SK-N-SH (cell line): ENCODE data around the gene EMP2. TPM values are rescaled to one million over a fixed set of nuclear protein-coding genes. Genes with fewer than 3 reads are reported as not detected.

Experiments
- CTCF ChIA-PET: fragments of 300-600, 350-600 bp; formaldehyde crosslinking; extraction: SDS; loops from one replicate; lab custom pipeline; 2021; lab: Yijun Ruan, JAX
- POLR2A ChIA-PET: fragments of 350-600 bp; sonication (Branson Sonifier 250); formaldehyde crosslinking; extraction: SDS; loops from one replicate; lab custom pipeline; 2020; ENCODE audit warnings: antibody characterized with exemption, inconsistent platforms; lab: Yijun Ruan, JAX
- DNase-seq: peaks from one replicate; pipeline ENCODE4 v3.0.0; 2012
- H2AFZ ChIP-seq: fragments of 200-600 bp; sonication (generic); 2 replicates; pipeline ENCODE4 v1.8.1; 2016; ENCODE audit warnings: antibody characterized with exemption, mild to moderate bottlenecking, low read depth
- H3F3A ChIP-seq: fragments of 200-600 bp; sonication (generic); replicated peaks from 2 replicates; pipeline ENCODE3; 2016; ENCODE audit warnings: antibody characterized with exemption, mild to moderate bottlenecking; ENCODE audit not compliant: insufficient read depth
- H3K27ac ChIP-seq, 2 experiments: fragments of 200-500 bp in 1 of 2; fragments of 200-600 bp in 1 of 2; sonication (Bioruptor generic) in 1 of 2; sonication (generic), shearing (Covaris generic) in 1 of 2; 2 replicates each; pipeline versions ENCODE4 v1.5.1 to v1.6.1; 2014 to 2016; ENCODE audit warnings: low read depth in 2 of 2, inconsistent platforms in 1 of 2, low read length in 1 of 2, mild to moderate bottlenecking in 1 of 2, mixed read lengths in 1 of 2
- H3K27me3 ChIP-seq: fragments of 200-600 bp; sonication (generic), shearing (Covaris generic); 2 replicates; pipeline ENCODE4 v1.6.1; 2016; ENCODE audit warnings: mixed run types; ENCODE audit not compliant: insufficient read depth
- H3K36me3 ChIP-seq, 2 experiments: fragments of 200-500 bp in 1 of 2; fragments of 200-600 bp in 1 of 2; sonication (Bioruptor generic) in 1 of 2; sonication (generic) in 1 of 2; replicated peaks in 1 of 2; 2 replicates each; pipeline versions ENCODE3 to v1.5.1; 2014 to 2016; ENCODE audit warnings: low read length in 1 of 2, mild to moderate bottlenecking in 1 of 2; ENCODE audit not compliant: insufficient read depth in 2 of 2, control insufficient read depth in 1 of 2
- H3K4me1 ChIP-seq, 2 experiments: fragments of 200-500 bp in 1 of 2; fragments of 200-600 bp in 1 of 2; sonication (Bioruptor generic) in 1 of 2; sonication (generic), shearing (Covaris generic) in 1 of 2; 2 replicates each; pipeline versions ENCODE4 v1.5.1 to v1.6.1; 2014 to 2016; ENCODE audit warnings: low read depth in 1 of 2, low read length in 1 of 2, mixed run types in 1 of 2; ENCODE audit not compliant: insufficient read depth in 2 of 2, control insufficient read depth in 1 of 2
- H3K4me2 ChIP-seq: fragments of 200-600 bp; sonication (generic), shearing (Covaris generic); 2 replicates; pipeline ENCODE4 v1.6.1; 2017; ENCODE audit warnings: mixed run types
- H3K4me3 ChIP-seq, 2 experiments: fragments of 200-500 bp in 1 of 2; fragments of 200-600 bp in 1 of 2; sonication (Bioruptor generic) in 1 of 2; sonication (generic), shearing (Covaris generic) in 1 of 2; 2 replicates each; pipeline versions ENCODE4 v1.5.1 to v1.8.1; 2014 to 2016; ENCODE audit warnings: low read depth in 2 of 2, inconsistent platforms in 1 of 2, low read length in 1 of 2, mild to moderate bottlenecking in 1 of 2, mixed read lengths in 1 of 2, moderate library complexity in 1 of 2
- H3K79me2 ChIP-seq: fragments of 200-600 bp; sonication (generic); 2 replicates; pipeline ENCODE4 v1.8.1; 2017; ENCODE audit warnings: mild to moderate bottlenecking; ENCODE audit not compliant: insufficient read depth
- H3K9ac ChIP-seq: fragments of 200-600 bp; sonication (generic); 2 replicates; pipeline ENCODE4 v1.6.1; 2017; ENCODE audit warnings: mixed run types
- H3K9me2 ChIP-seq: fragments of 200-600 bp; sonication (generic); 2 replicates; pipeline ENCODE4 v1.6.1; 2017; ENCODE audit warnings: mixed run types
- H3K9me3 ChIP-seq: fragments of 200-600 bp; sonication (generic); 2 replicates; pipeline ENCODE4 v1.6.1; 2017; ENCODE audit warnings: mixed run types, mild to moderate bottlenecking, moderate library complexity
- H4K20me1 ChIP-seq: fragments of 200-600 bp; sonication (generic); 2 replicates; pipeline ENCODE4 v1.6.1; 2017; ENCODE audit warnings: mild to moderate bottlenecking, mixed run types; ENCODE audit not compliant: insufficient read depth
- EP300 ChIP-seq, 2 experiments: IDR thresholded peaks; 2 replicates each; pipeline versions ENCODE4 v1.4.0 to v1.6.1; 2012; ENCODE audit warnings: borderline replicate concordance in 1 of 2, low read depth in 1 of 2, low read length in 1 of 2
- FOSL2 ChIP-seq: IDR thresholded peaks from 2 replicates; pipeline ENCODE4 v1.4.0; 2012; ENCODE audit warnings: low read depth, mild to moderate bottlenecking, moderate library complexity, borderline replicate concordance
- FOXJ3 ChIP-seq: sonication (generic); formaldehyde crosslinking; IDR thresholded peaks from 2 replicates; pipeline ENCODE4 v1.5.1; 2020; ENCODE audit warnings: mild to moderate bottlenecking, missing genetic modification reagents
- GABPA ChIP-seq: IDR thresholded peaks from 2 replicates; pipeline ENCODE4 v1.4.0; 2012; ENCODE audit warnings: low read depth, mild to moderate bottlenecking
- GATA2 ChIP-seq: sonication (generic); formaldehyde crosslinking; IDR thresholded peaks from 2 replicates; pipeline ENCODE4 v1.5.0; 2020; ENCODE audit warnings: mild to moderate bottlenecking, missing genetic modification reagents
- JUND ChIP-seq: IDR thresholded peaks from 2 replicates; pipeline ENCODE4 v1.4.0; 2012
- NFIC ChIP-seq: IDR thresholded peaks from 2 replicates; pipeline ENCODE4 v1.4.0; 2012; ENCODE audit warnings: borderline replicate concordance
- NRF1 ChIP-seq: IDR thresholded peaks from 2 replicates; pipeline ENCODE4 v1.6.1; 2012; ENCODE audit warnings: low read depth, mild to moderate bottlenecking, low read length
- POLR2AphosphoS5 ChIP-seq: IDR thresholded peaks from 2 replicates; pipeline ENCODE4 v1.6.1; 2012; ENCODE audit warnings: low read depth, low read length
- RFX5 ChIP-seq: IDR thresholded peaks from 2 replicates; pipeline ENCODE4 v1.6.1; 2012; ENCODE audit warnings: mild to moderate bottlenecking, improper control_type of control experiment, low read length
- RXRA ChIP-seq: IDR thresholded peaks from 2 replicates; pipeline ENCODE4 v1.4.0; 2012; ENCODE audit warnings: low read depth, mild to moderate bottlenecking, borderline replicate concordance
- TCF12 ChIP-seq: IDR thresholded peaks from 2 replicates; pipeline ENCODE4 v1.4.0; 2012
- USF2 ChIP-seq: fragments of 150-350 bp; IDR thresholded peaks from 2 replicates; pipeline ENCODE4 v1.6.1; 2017; ENCODE audit warnings: antibody characterized with exemption, low read length, low read depth, borderline replicate concordance
- YY1 ChIP-seq: IDR thresholded peaks from 2 replicates; pipeline ENCODE4 v1.4.0; 2012; ENCODE audit warnings: low read depth, mild to moderate bottlenecking
- whole genome bisulfite sequencing: methylation state at CpG from one replicate; pipeline ENCODE4 v1.1.6; 2017; ENCODE audit warnings: low lambda C conversion rate; 5-methylcytosine and 5-hydroxymethylcytosine counted together
- polyA plus RNA-seq, 3 experiments: library from polyadenylated mRNA; depleted of rRNA; stranded (reverse); fragments of >200 nt; gene quantifications; 2 replicates each; pipeline ENCODE4 v1.2.3, GENCODE V29; 2012
- TF ChIP-seq, protein P1 (sequence below): IDR thresholded peaks from 2 replicates; pipeline ENCODE4 v1.4.0; 2012; ENCODE audit warnings: low read depth, borderline replicate concordance

EMP2 gene
- polyA plus RNA-seq, 1 of the 3 experiments (the other 2 are of a cell fraction), result 4.3 TPM

- Histone ChIP-seq H3K9me3 (no peaks in the 10 kb centered on the region), H3K4me2 (no peak overlapping the region), H3K4me3 (no peak overlapping the region), H3F3A (no peaks in the 10 kb centered on the region), H3K9ac (no peak overlapping the region), H3K27me3 (no peaks in the 10 kb centered on the region), H2AFZ (no peak overlapping the region), H4K20me1 (no peaks in the 10 kb centered on the region), H3K4me1 (peaks cover 0 to 2% of the 10 kb centered on the region in 2 experiments; a peak in 1 of 4 replicates), H3K9me2 (no peaks in the 10 kb centered on the region), H3K36me3 (no peaks in the 10 kb centered on the region), H3K79me2 (no peaks in the 10 kb centered on the region), H3K27ac (no peak overlapping the region)
- WGBS, result 85% methylated on average over 8 of the region's 8 CpGs
- no peak for TF ChIP-seq JUND
- no peak for TF ChIP-seq FOXJ3 (CRISPR knock-in tag)
- no peak for TF ChIP-seq USF2
- no peak for TF ChIP-seq GATA2
- TF ChIP-seq NFIC, result no peak
- no peak for TF ChIP-seq EP300 (IDR thresholded peaks at IDR 0.05; ENCODE audit: borderline replicate concordance in 1 of 2, low read depth in 1 of 2, low read length in 1 of 2)
- no peak for TF ChIP-seq TCF12
- no peak for TF ChIP-seq GABPA
- no peak for TF ChIP-seq FOSL2
- no peak for TF ChIP-seq POLR2AphosphoS5
- TF ChIP-seq, protein P1, sequence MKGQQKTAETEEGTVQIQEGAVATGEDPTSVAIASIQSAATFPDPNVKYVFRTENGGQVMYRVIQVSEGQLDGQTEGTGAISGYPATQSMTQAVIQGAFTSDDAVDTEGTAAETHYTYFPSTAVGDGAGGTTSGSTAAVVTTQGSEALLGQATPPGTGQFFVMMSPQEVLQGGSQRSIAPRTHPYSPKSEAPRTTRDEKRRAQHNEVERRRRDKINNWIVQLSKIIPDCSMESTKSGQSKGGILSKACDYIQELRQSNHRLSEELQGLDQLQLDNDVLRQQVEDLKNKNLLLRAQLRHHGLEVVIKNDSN, result no peak
- no peak for TF ChIP-seq YY1
- TF ChIP-seq NRF1, result no peak
- no peak for TF ChIP-seq RXRA
- TF ChIP-seq RFX5, result no peak
- no peak for DNase-seq
- ChIA-PET POLR2A (no interaction called here), CTCF (interaction anchor here (1.3 kb wide), 1 partner anchor 61 kb away, joined by 3 read pairs; no protein-coding TSS in a partner anchor)
Measured at GRCh38 chr16:10539236-10539635, 41.2 kb downstream of the EMP2 start.

DNA sequence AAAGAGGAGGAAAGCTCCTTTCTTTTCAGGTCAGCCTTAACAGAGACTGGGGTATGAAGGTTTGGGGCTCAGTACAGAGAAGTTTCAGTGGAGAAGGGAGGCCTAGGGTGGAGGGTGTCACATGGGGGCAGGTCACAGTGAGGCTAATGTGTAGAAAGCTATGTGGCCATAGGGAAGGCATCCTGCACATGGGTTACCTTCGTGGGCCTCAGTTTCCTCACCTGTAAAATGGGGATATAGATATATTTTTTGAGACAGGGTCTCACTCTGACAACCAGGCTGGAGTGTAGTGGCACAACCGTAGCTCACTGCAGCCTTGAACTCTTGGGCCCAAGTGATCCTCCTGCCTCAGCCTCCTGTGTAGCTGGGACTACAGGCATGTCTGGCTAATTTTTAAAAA lies 41.8 kb downstream of the EMP2 start:
- 100% methylated on average over 2 of the region's 2 CpGs for WGBS
- no peak for DNase-seq
- H4K20me1 ChIP-seq, result no peaks in the 10 kb centered on the region
- H3K79me2 ChIP-seq, result no peaks in the 10 kb centered on the region
- H3K4me2 ChIP-seq, result no peak overlapping the region
- H2AFZ ChIP-seq, result no peak overlapping the region
- H3K27ac ChIP-seq, result no peak overlapping the region
- H3K9me2 ChIP-seq, result no peaks in the 10 kb centered on the region
- no peak for TF ChIP-seq NRF1
- no peak overlapping the region for H3K9ac ChIP-seq
- no peaks in the 10 kb centered on the region for H3F3A ChIP-seq
- CTCF ChIA-PET, result interaction anchor here (1.3 kb wide), 1 partner anchor 62 kb away, joined by 3 read pairs; no protein-coding TSS in a partner anchor
- POLR2A ChIA-PET, result no interaction called here
- no peaks in the 10 kb centered on the region for H3K9me3 ChIP-seq
- no peaks in the 10 kb centered on the region for H3K36me3 ChIP-seq
- H3K4me1 ChIP-seq, result peaks cover 0 to 2% of the 10 kb centered on the region in 2 experiments; a peak in 1 of 4 replicates
- no peaks in the 10 kb centered on the region for H3K27me3 ChIP-seq
- no peak overlapping the region for H3K4me3 ChIP-seq
